Chondrocyte (in vitro differentiated cells): Measurements from ENCODE around the gene ACACA. TPM values are rescaled to one million over a fixed set of nuclear protein-coding genes. Genes with fewer than 3 reads are reported as not detected.
A peak's percentile ranks its signal among the peaks of the same experiment; 100 is the strongest.

Source experiments
- DNase-seq: peaks from one replicate; pipeline ENCODE4 v3.0.0; 2021; ENCODE audit warnings: mixed read lengths, low spot score
- H3K27ac Mint-ChIP-seq: one replicate; pipeline ENCODE4 v1.8.0; 2021; ENCODE audit warnings: mild to moderate bottlenecking, moderate library complexity, mixed read lengths; ENCODE audit not compliant: unreplicated experiment
- H3K27me3 Mint-ChIP-seq: 2 replicates; pipeline ENCODE4 v1.8.0; 2021; ENCODE audit warnings: low read depth, mixed read lengths
- H3K36me3 Mint-ChIP-seq: 2 replicates; pipeline ENCODE4 v1.8.0; 2021; ENCODE audit warnings: low read depth, mixed read lengths
- H3K4me1 Mint-ChIP-seq: 2 replicates; pipeline ENCODE4 v1.8.0; 2021; ENCODE audit warnings: low read depth, mild to moderate bottlenecking, mixed read lengths
- H3K4me3 Mint-ChIP-seq: one replicate; pipeline ENCODE4 v1.8.0; 2021; ENCODE audit warnings: mild to moderate bottlenecking, moderate library complexity, mixed read lengths; ENCODE audit not compliant: unreplicated experiment
- H3K9me3 Mint-ChIP-seq: 2 replicates; pipeline ENCODE4 v1.8.0; 2021; ENCODE audit warnings: low read depth, mixed read lengths
- CTCF ChIP-seq: fragments of 200-600 bp; sonication (generic); IDR thresholded peaks from 2 replicates; pipeline ENCODE4 v1.5.0; 2021; ENCODE audit warnings: antibody characterized with exemption, mild to moderate bottlenecking, moderate library complexity
- total RNA-seq: library from RNA; stranded (reverse); gene quantifications from 3 replicates; pipeline ENCODE4 v1.2.1, GENCODE V29; 2021

Gene ACACA
- total RNA-seq, 1 donor from 2014 or later = 77.1 TPM

GRCh38 chr17:37283414-37283961 lies 123.1 kb downstream of the ACACA start:
- H3K9me3 Mint-ChIP-seq = peaks cover 2% of the 10 kb centered on the region
- H3K27ac Mint-ChIP-seq = peak overlapping the region; percentile 82
- H3K36me3 Mint-ChIP-seq = peaks cover 8% of the 10 kb centered on the region
- no peak for DNase-seq
- no peak overlapping the region for H3K4me3 Mint-ChIP-seq
- peaks cover 35% of the 10 kb centered on the region for H3K4me1 Mint-ChIP-seq
- no peaks in the 10 kb centered on the region for H3K27me3 Mint-ChIP-seq
- no peak for TF ChIP-seq CTCF

- Mint-ChIP-seq H3K36me3 (peaks cover 16% of the 10 kb centered on the region), H3K4me3 (no peak overlapping the region), H3K27ac (no peak overlapping the region), H3K9me3 (peaks cover 2% of the 10 kb centered on the region), H3K4me1 (peaks cover 35% of the 10 kb centered on the region), H3K27me3 (no peaks in the 10 kb centered on the region)
- no peak for DNase-seq
- TF ChIP-seq CTCF = no peak
Measured at GRCh38 chr17:37280841-37281240, 125.8 kb downstream of the ACACA start.

- H3K4me1 Mint-ChIP-seq = peaks cover 25% of the 10 kb centered on the region
- no peak overlapping the region for H3K4me3 Mint-ChIP-seq
- DNase-seq = no peak
- H3K9me3 Mint-ChIP-seq = peaks cover 2% of the 10 kb centered on the region
- no peak for TF ChIP-seq CTCF
- no peaks in the 10 kb centered on the region for H3K27me3 Mint-ChIP-seq
- H3K27ac Mint-ChIP-seq = no peak overlapping the region
- peaks cover 22% of the 10 kb centered on the region for H3K36me3 Mint-ChIP-seq
Measured at GRCh38 chr17:37278247-37278894, 128.3 kb downstream of the ACACA start.

- Mint-ChIP-seq H3K27ac (no peak overlapping the region), H3K9me3 (no peaks in the 10 kb centered on the region), H3K4me1 (peaks cover 8% of the 10 kb centered on the region), H3K27me3 (no peaks in the 10 kb centered on the region), H3K36me3 (peaks cover 16% of the 10 kb centered on the region), H3K4me3 (no peak overlapping the region)
- no peak for DNase-seq
- TF ChIP-seq CTCF = no peak
Measured at GRCh38 chr17:37276475-37276874, 130.2 kb downstream of the ACACA start.

GRCh38 chr17:37274461-37274860 lies 132.2 kb downstream of the ACACA start:
- TF ChIP-seq CTCF = no peak
- H3K9me3 Mint-ChIP-seq = no peaks in the 10 kb centered on the region
- no peaks in the 10 kb centered on the region for H3K27me3 Mint-ChIP-seq
- no peak for DNase-seq
- H3K27ac Mint-ChIP-seq = no peak overlapping the region
- H3K4me1 Mint-ChIP-seq = no peaks in the 10 kb centered on the region
- peaks cover 25% of the 10 kb centered on the region for H3K36me3 Mint-ChIP-seq
- no peak overlapping the region for H3K4me3 Mint-ChIP-seq
